Gastrocnemius medialis (tissue), 4 donors: ENCODE data around the gene PRM2.

Experiments used
- CTCF ChIP-seq, 5 experiments: fragments of 450-650 bp in 3 of 5; fragments of 200-600 bp in 2 of 5; sonication (generic) in 2 of 5; IDR thresholded peaks in 4 of 5; conservative IDR thresholded peaks in 1 of 5; 1 replicate in 4 of 5; 2 replicates in 1 of 5; pipeline ENCODE4 v1.5.1; 2016 to 2019; ENCODE audit warnings: antibody characterized with exemption in 5 of 5, mild to moderate bottlenecking in 3 of 5, moderate library complexity in 3 of 5
- POLR2A ChIP-seq, 2 donors: fragments of 450-650 bp; IDR thresholded peaks; one replicate each; pipeline ENCODE4 v1.6.1; 2017; ENCODE audit warnings: antibody characterized with exemption in 2 of 2, mild to moderate bottlenecking in 2 of 2, moderate library complexity in 2 of 2

GRCh38 chr16:11325404-11326083, 49.3 kb upstream of the PRM2 start:
- TF ChIP-seq CTCF (IDR thresholded peaks at IDR 0.05 in 4 of 5, conservative IDR thresholded peaks at IDR 0.05 in 1 of 5) (no peak), POLR2A (IDR thresholded peaks at IDR 0.05) (no peak)
